Stimulated activated CD8-positive, alpha-beta memory T cell treated with anti-CD3 and anti-CD28 coated beads, Interleukin-4, amount 100 ng/mL, for 48 hours (primary cell): ENCODE measurements around the gene SUPT3H.
"Not testable (repeated sequence)": the region's sequence is repeated elsewhere in the genome, so short reads cannot be mapped to it uniquely, and the experiment has no call there.

Experiments used
- DNase-seq: peaks from one replicate; pipeline ENCODE4 v3.0.0-alpha.2; 2020

SUPT3H gene

GRCh38 chr6:45253453-45253852 lies 124.3 kb downstream of the SUPT3H start:
- DNase-seq, result no peak

DNA sequence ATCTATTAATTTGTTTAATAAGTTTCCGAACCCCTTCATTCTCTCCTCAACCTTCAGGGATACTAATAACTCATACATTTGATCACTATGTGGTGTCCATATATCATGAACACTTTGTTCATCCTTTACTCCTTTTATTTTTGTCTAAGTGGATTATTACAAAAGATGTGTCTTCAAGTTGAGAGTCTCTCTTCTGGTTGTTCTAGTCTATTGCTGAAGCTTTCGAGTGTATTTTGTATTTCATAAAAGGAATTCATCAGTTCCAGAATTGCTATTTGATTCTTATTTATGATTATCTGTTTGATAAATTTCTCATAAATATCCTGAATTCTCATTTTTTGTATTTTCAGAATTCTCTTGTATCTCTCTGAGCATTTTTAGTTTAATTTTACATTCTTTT lies 146.1 kb downstream of the SUPT3H start:
- no peak for DNase-seq

DNA sequence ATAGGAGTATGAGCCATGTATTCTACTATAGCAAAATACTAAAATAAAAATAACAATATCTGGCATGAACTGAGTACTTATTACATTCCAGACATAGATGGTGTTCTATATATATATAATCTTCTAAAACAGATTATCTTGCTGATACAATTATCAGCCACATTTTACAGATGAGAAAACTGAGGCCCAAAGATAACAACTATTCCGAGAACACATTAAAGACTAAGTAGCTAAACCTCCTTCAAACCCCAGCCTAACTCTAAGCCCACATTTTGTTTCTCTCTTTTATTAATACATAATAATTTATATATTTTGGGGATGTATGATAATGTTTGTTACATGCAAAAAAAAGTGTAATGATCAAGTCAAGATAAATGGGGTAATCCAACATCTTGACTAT lies 148.3 kb downstream of the SUPT3H start:
- DNase-seq, result no peak

- no peak for DNase-seq
Observed at GRCh38 chr6:45226081-45226480, 151.7 kb downstream of the SUPT3H start.

GRCh38 chr6:45222380-45222779 lies 155.4 kb downstream of the SUPT3H start:
- no peak for DNase-seq

- DNase-seq, result no peak
Observed at GRCh38 chr6:45215759-45216158, 162.0 kb downstream of the SUPT3H start.

DNA sequence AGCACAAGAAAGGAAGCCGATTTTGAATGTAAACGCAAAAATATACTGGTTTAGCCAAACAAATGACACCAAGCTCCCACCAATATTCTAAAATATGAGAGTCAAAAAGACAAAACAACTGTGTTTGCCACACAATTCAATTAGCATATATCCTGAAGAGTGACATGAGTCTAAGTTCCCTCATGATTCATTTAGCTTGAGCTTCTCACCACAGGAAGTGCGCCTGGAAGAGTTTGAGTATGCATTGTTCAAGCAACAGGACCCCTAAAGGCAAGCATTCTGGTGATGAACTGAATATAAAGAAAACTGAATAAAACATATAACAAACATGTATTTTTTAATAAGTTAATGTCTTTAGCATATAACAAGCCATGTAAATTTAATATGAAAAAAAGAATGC lies 164.8 kb downstream of the SUPT3H start:
- DNase-seq, result no peak

DNA sequence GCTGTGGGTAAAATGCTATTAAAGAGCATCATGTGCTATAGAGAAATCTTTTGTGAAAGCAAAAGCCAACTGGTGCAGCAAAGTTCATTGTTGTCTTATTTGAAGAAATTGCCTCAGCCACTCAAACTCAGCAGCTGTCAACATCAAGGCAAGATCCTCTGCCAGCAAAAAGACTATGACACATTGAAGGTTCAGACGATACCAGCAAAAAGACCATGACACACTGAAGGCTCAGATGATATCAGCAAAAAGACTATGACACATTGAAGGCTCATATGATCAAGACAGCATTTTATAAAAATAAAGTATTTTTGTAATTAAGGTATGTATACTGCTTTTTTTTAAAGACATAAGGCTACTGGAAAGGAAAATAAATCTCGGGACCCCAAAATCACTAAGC lies 168.0 kb downstream of the SUPT3H start:
- no peak for DNase-seq

- no peak for DNase-seq
Observed at GRCh38 chr6:45206793-45207492, 170.8 kb downstream of the SUPT3H start.

DNA sequence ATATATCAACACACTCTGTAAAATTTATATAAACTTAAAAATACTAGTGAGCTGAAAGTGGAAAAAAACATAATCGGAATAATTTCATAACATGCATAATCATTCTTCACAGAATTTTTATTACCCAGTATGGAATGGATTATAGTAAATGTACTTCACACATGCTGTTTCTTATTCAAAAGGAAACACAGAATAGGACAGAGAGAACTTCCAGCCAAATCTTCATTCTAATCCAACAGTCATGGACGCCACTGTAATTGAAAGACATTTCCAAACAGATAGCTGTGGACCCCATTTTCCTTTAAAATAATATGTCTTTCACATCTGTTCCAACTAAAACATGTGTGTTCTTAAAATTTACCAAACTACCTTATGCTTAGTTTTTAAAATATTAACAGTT lies 176.2 kb downstream of the SUPT3H start:
- no peak for DNase-seq

GRCh38 chr6:45200510-45200909 lies 177.2 kb downstream of the SUPT3H start:
- no peak for DNase-seq

GRCh38 chr6:45199554-45199953 lies 178.2 kb downstream of the SUPT3H start:
- no peak for DNase-seq

- DNase-seq, result no peak
Observed at GRCh38 chr6:45196121-45196520, 181.6 kb downstream of the SUPT3H start.

DNA sequence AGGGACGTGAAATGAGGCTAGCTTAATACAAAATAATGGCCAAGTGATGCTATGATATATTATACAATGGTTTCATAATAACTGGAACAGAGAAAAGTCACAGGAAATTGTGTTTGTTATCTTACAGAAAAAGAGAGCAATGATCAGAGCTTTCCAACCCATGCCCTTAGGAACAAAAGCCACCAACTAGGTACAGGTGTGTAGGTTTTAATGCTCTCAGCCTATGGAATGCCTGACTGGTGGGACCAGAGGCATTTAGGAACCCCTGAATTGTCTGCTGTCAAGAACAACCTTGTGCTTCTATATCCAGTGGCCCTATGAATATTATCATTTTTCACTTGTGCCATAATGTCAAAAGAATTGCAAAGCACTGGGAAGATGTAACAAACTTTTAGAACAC lies 182.6 kb downstream of the SUPT3H start:
- DNase-seq, result no peak

DNA sequence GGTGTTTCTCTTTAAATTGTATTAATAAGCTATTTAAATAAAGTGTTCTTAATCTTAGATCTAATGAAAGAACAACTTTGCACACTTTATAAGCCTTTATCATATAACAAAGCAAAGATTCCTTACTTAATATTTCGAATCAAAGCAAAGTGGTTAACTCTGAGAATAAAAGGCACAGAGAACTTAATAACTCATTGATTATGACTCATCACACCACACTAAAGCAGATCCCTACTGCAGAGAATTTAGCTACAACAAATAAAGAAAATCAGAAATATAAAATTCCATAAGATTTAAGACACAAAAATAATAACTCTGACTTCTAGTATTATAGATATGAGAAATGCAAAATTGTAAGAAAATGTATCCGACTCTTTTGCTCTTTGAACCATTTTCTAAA lies 185.2 kb downstream of the SUPT3H start:
- DNase-seq, result no peak

GRCh38 chr6:45191414-45191813 lies 186.3 kb downstream of the SUPT3H start:
- no peak for DNase-seq

GRCh38 chr6:45187836-45188235 lies 189.9 kb downstream of the SUPT3H start:
- no peak for DNase-seq

DNA sequence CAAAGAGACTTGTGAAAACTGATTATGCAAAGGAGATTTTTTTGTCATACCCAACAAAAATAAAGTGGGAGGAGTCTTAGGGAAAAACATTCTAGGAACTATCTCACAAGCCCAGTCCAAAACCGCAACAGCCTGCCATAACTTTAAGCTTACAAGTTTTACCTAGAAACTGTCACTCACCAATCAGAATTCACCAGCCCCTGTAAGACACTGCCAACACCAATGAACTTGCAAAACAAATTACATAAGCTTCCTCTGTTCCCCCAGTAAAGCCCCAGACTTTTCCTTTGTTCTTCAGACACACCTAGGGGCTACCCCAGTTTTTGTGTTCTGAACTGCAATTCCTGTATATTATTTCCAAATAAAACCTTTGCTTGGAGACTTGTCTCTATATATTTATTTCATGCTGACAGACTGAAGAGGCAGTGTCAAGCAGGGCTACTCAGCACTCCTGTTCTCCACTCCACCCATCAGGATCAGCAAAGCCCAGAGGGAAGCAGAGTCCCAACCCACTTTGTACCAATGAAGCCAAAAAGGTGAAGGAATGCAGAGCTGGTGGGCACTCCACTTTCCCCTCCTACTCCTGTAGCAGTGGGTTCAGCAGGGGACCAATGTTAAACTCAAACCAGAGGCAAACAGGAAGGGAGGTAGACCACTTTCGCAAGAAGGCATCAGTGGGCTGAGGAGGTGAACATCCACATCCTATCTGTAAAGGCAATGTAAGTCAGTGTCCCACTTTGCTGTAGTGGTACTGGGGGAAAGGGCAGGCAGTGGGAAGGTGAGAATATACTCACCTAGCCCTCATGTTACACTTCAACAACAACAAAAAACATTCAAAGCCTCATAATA lies 192.1 kb downstream of the SUPT3H start:
- DNase-seq, result no peak

DNA sequence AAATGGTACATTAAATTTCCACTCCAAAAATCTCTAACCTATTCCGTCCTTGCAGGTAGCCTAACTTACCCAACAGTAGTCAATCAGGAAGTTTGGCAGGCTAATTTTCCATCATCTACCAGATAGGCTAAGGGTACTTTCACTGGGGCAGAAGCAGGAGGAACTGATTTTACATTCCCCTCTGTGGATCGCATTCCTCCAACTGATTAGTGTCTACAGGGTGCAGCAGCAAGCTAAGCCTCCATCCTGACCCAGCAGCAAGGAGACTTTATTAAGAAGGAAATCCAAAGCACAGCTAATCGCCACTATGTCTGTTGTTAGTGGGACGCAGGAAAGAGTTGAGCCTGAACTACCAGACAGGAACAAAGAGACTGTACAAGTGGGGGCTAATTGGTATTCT lies 192.8 kb downstream of the SUPT3H start:
- DNase-seq, result no peak

- no peak for DNase-seq
Observed at GRCh38 chr6:45184040-45184439, 193.7 kb downstream of the SUPT3H start.

GRCh38 chr6:45176373-45176772 lies 201.4 kb downstream of the SUPT3H start:
- DNase-seq, result not testable (repeated sequence)

GRCh38 chr6:45175272-45175671 lies 202.5 kb downstream of the SUPT3H start:
- DNase-seq, result no peak

- DNase-seq, result no peak
Observed at GRCh38 chr6:45174045-45174444, 203.7 kb downstream of the SUPT3H start.

GRCh38 chr6:45171380-45171779 lies 206.4 kb downstream of the SUPT3H start:
- no peak for DNase-seq

- no peak for DNase-seq
Observed at GRCh38 chr6:45170309-45170708, 207.4 kb downstream of the SUPT3H start.
